GM21786 (cell line): Measurements from ENCODE around the gene DLG1.

ENCODE experiments used
- ATAC-seq: cut with Tn5 transposase; IDR thresholded peaks from one replicate; pipeline ENCODE4 v1.9.1; 2021; ENCODE audit not compliant: unreplicated experiment

The DLG1 gene

GRCh38 chr3:197002701-197003454 is 295.5 kb downstream of the DLG1 start:
- ATAC-seq: peak; percentile 63

- ATAC-seq: no peak
Measured at GRCh38 chr3:197001972-197002700, 296.3 kb downstream of the DLG1 start.

GRCh38 chr3:197001106-197001971 is 297.1 kb downstream of the DLG1 start:
- ATAC-seq: no peak

GRCh38 chr3:197000211-197000610 is 298.2 kb downstream of the DLG1 start:
- no peak for ATAC-seq

GRCh38 chr3:196998966-196999760 is 299.2 kb downstream of the DLG1 start:
- ATAC-seq: no peak

GRCh38 chr3:196997311-196997710 is 301.1 kb downstream of the DLG1 start:
- ATAC-seq: no peak

- ATAC-seq: no peak
Measured at GRCh38 chr3:196996454-196997265, 301.8 kb downstream of the DLG1 start.

- no peak for ATAC-seq
Measured at GRCh38 chr3:196995646-196996355, 302.6 kb downstream of the DLG1 start.

GRCh38 chr3:196995027-196995426 is 303.4 kb downstream of the DLG1 start:
- no peak for ATAC-seq

GRCh38 chr3:196994056-196994455 is 304.4 kb downstream of the DLG1 start:
- no peak for ATAC-seq
